Astrocyte of the spinal cord (primary cell): ENCODE measurements around the gene CACNA1C.

Experiments
- DNase-seq: peaks from one replicate; pipeline ENCODE4 v3.0.0; 2011; ENCODE audit warnings: low read depth, low spot score
- H3K4me3 ChIP-seq: 2 replicates; pipeline ENCODE4 v1.5.1; 2011; ENCODE audit warnings: low read depth, mild to moderate bottlenecking, low read length, moderate library complexity
- CTCF ChIP-seq: IDR thresholded peaks from 2 replicates; pipeline ENCODE4 v1.5.1; 2012; ENCODE audit warnings: low read depth, mild to moderate bottlenecking, low read length, inconsistent platforms
- in situ Hi-C: cut with HindIII; loops from 2 replicates; pipeline ENCODE4 v1.10.0; 2017; ENCODE audit warnings: low sequenced_read_pairs

The CACNA1C gene

GRCh38 chr12:2011643-2012607 lies 40.9 kb upstream of the CACNA1C start:
- H3K4me3 ChIP-seq: no peak overlapping the region
- TF ChIP-seq CTCF: no peak
- in situ Hi-C loops: no loop called here
- no peak for DNase-seq

- no peak for DNase-seq
- no peak for TF ChIP-seq CTCF
- in situ Hi-C loops: no loop called here
- no peak overlapping the region for H3K4me3 ChIP-seq
Measured at GRCh38 chr12:2013086-2013485, 39.7 kb upstream of the CACNA1C start.

- DNase-seq: no peak
- no peak for TF ChIP-seq CTCF
- in situ Hi-C loops: no loop called here
- no peak overlapping the region for H3K4me3 ChIP-seq
Measured at GRCh38 chr12:2013527-2014223, 39.1 kb upstream of the CACNA1C start.

DNA sequence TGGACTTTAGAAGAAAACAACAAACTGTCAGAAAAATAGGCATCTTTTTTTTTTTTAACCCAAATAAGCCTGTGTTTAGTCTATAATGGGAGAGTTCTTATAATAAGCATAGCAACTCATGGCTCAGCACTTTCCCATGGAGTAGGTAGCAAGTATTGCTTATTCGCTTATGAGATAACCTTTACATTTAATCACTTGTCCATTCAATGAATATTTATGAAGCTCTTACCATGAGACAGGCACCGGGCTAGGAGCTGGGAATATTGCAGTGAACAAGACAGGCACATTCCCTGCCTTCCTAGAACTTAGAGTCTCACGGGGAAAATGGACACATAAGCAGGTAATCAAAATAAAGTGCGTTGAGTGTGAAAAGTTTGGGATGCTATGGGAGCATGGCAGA lies 38.6 kb upstream of the CACNA1C start:
- no peak for TF ChIP-seq CTCF
- H3K4me3 ChIP-seq: no peak overlapping the region
- in situ Hi-C loops: no loop called here
- DNase-seq: no peak

- no peak for TF ChIP-seq CTCF
- H3K4me3 ChIP-seq: no peak overlapping the region
- in situ Hi-C loops: no loop called here
- DNase-seq: no peak
Measured at GRCh38 chr12:2016862-2017545, 35.8 kb upstream of the CACNA1C start.

GRCh38 chr12:2017546-2018337 lies 35.0 kb upstream of the CACNA1C start:
- in situ Hi-C loops: no loop called here
- no peak overlapping the region for H3K4me3 ChIP-seq
- no peak for TF ChIP-seq CTCF
- no peak for DNase-seq
